NT2/D1 (cell line): Measurements from ENCODE around the gene SLC16A1.

Experiments
- SUZ12 ChIP-seq: IDR thresholded peaks from 2 replicates; pipeline ENCODE4 v1.6.1; 2011; ENCODE audit not compliant: insufficient read length, insufficient read depth; ENCODE audit errors: extremely low read depth
- ZNF274 ChIP-seq: IDR thresholded peaks from 2 replicates; pipeline ENCODE4 v1.6.1; 2011; ENCODE audit warnings: mild to moderate bottlenecking, low read depth, low read length

DNA sequence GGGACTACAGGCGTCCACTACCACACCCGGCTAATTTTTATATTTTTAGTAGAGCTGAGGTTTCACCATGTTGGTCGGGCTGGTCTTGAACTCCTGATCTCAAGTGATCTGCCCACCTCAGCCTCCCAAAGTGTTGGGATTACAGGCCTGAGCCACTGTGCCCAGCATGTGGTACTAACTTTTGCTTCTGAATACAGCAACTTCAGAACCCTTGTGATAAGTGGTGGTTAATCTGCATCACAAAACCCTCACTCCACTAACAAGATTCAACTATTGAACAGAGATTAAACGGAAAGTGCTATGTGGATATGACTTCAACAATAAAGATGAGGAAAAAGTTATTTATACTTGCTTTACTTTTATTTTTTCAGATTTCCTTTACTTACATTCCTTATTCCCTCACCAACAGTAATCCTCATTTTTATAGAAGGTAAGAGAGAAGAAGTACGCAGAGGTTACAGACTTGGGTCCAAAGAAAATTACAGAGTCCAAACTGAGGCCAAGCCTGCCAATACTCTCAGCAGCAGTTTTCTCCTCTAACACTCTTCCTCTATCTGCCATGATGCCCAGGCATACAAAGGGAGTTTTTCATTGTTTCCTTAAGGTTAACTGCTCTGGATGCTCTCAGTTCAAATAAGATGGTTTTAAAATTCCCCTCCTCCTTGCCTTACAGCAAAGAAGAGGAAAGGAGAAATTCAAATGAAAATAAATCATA lies 44.3 kb downstream of the SLC16A1 start:
- TF ChIP-seq SUZ12 (no peak), ZNF274 (no peak)
